Smooth muscle cell (in vitro differentiated cells): ENCODE measurements around the gene NOS3. TPM values are rescaled to one million over a fixed set of nuclear protein-coding genes. Genes with fewer than 3 reads are reported as not detected.

Source experiments
- DNase-seq: peaks from one replicate; lab custom pipeline; 2025; ENCODE audit not compliant: unreplicated experiment; lab: John Stamatoyannopoulos, UW
- H2AFZ ChIP-seq: fragments of 200-600 bp; sonication (generic); 2 replicates; pipeline ENCODE4 v1.6.0; 2016; ENCODE audit warnings: antibody characterized with exemption, low read depth, mild to moderate bottlenecking
- H3F3A ChIP-seq: fragments of 200-600 bp; sonication (generic); 2 replicates; pipeline ENCODE4 v1.6.0; 2017; ENCODE audit warnings: antibody characterized with exemption, low read depth
- H3K27ac ChIP-seq: fragments of 200-600 bp; sonication (generic); 2 replicates; pipeline ENCODE4 v1.5.1; 2016; ENCODE audit warnings: low read depth, mild to moderate bottlenecking
- H3K27me3 ChIP-seq: fragments of 200-600 bp; sonication (generic); 2 replicates; pipeline ENCODE4 v1.6.1; 2016; ENCODE audit warnings: low read depth, mild to moderate bottlenecking
- H3K36me3 ChIP-seq: fragments of 200-600 bp; sonication (generic); 2 replicates; pipeline ENCODE4 v1.5.1; 2016; ENCODE audit warnings: low read depth
- H3K4me1 ChIP-seq: fragments of 200-600 bp; sonication (generic); 2 replicates; pipeline ENCODE4 v1.5.1; 2016; ENCODE audit warnings: low read depth
- H3K4me2 ChIP-seq: fragments of 200-600 bp; sonication (generic); 2 replicates; pipeline ENCODE4 v1.6.0; 2016; ENCODE audit warnings: mild to moderate bottlenecking
- H3K4me3 ChIP-seq: fragments of 200-600 bp; sonication (generic); 2 replicates; pipeline ENCODE4 v1.5.1; 2016; ENCODE audit warnings: mild to moderate bottlenecking
- H3K79me2 ChIP-seq: fragments of 200-600 bp; sonication (generic); 2 replicates; pipeline ENCODE4 v1.6.0; 2016; ENCODE audit warnings: low read depth, mild to moderate bottlenecking
- H3K9ac ChIP-seq: fragments of 200-600 bp; sonication (generic); 2 replicates; pipeline ENCODE4 v1.6.0; 2016; ENCODE audit warnings: low read depth
- H3K9me3 ChIP-seq: fragments of 200-600 bp; sonication (generic); replicated peaks from 2 replicates; pipeline ENCODE4 v1.5.1; 2016; ENCODE audit warnings: low read depth
- H4K20me1 ChIP-seq: fragments of 200-600 bp; sonication (generic); 2 replicates; pipeline ENCODE4 v1.6.0; 2016; ENCODE audit warnings: low read depth
- WGBS: methylation state at CpG from one replicate; pipeline ENCODE4 v1.1.7; 2016; ENCODE audit warnings: low lambda C conversion rate; 5-methylcytosine and 5-hydroxymethylcytosine counted together
- polyA plus RNA-seq: library from polyadenylated mRNA; unstranded; fragments of >200 nt; fragmentation: Nextera tagmentation; extraction: Ambion mirVana; gene quantifications from 2 replicates; pipeline ENCODE4 v1.2.1, GENCODE V29; 2016
- total RNA-seq: library from RNA; depleted of rRNA; stranded (reverse); fragments of >200 nt; gene quantifications from 2 replicates; pipeline ENCODE4 v1.2.3, GENCODE V29; 2014
- TF ChIP-seq, protein P1 (sequence below): fragments of 200-600 bp; sonication (generic); IDR thresholded peaks from 2 replicates; pipeline ENCODE4 v1.5.1; 2017; ENCODE audit warnings: borderline replicate concordance, mild to moderate bottlenecking, antibody characterized with exemption; ENCODE audit not compliant: insufficient read depth, poor library complexity, severe bottlenecking

The NOS3 gene
- total and polyA plus RNA-seq, 2 experiments from 2014 or later = 3.4 to 11.7 TPM

DNA sequence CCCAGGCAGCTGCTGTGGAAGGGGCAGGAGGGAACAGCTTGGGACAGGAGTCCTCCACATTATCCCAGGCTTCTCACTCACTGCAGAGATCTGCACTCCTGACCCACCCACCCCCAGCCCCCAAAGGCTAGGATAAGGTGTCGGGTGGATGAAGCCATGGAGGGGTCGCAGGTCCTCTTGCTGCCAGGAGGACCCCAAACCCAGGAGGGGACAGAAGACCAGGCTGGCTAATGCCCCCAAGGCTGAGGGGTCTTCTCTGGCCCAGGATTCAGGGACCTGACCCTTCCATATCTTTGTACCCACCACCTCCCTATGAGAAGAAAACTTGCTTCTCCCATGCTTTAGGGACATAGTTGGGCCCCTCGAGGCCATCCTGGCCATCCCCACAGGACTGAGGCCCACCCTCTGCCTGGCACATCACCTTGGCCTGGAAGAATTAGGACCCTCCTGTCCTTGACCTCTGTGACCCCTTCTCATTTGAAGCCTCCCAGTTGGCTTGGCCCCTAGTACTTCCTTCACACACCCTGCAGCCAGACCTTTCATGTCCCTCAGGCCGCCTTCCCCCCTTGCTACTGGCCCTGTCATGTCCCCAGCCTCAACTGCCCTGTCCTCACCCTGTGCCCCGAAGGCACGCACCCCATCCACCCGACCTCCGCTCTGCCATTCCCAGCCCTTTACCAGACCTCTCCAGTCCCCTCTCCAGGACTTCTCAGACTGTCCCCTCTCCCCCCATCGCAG, 34.3 kb upstream of the NOS3 start:
- Histone ChIP-seq H3K9me3 (no peaks in the 10 kb centered on the region), H3K4me1 (peaks cover 14% of the 10 kb centered on the region), H2AFZ (no peak overlapping the region), H3K9ac (no peak overlapping the region), H3K36me3 (no peaks in the 10 kb centered on the region), H3F3A (peaks cover 5% of the 10 kb centered on the region), H3K4me3 (no peak overlapping the region), H3K27ac (no peak overlapping the region), H3K27me3 (no peaks in the 10 kb centered on the region), H3K4me2 (peak overlapping the region; percentile 85), H4K20me1 (no peaks in the 10 kb centered on the region), H3K79me2 (peaks cover 3% of the 10 kb centered on the region)
- WGBS = 97% methylated on average over 9 of the region's 9 CpGs
- TF ChIP-seq, protein P1, sequence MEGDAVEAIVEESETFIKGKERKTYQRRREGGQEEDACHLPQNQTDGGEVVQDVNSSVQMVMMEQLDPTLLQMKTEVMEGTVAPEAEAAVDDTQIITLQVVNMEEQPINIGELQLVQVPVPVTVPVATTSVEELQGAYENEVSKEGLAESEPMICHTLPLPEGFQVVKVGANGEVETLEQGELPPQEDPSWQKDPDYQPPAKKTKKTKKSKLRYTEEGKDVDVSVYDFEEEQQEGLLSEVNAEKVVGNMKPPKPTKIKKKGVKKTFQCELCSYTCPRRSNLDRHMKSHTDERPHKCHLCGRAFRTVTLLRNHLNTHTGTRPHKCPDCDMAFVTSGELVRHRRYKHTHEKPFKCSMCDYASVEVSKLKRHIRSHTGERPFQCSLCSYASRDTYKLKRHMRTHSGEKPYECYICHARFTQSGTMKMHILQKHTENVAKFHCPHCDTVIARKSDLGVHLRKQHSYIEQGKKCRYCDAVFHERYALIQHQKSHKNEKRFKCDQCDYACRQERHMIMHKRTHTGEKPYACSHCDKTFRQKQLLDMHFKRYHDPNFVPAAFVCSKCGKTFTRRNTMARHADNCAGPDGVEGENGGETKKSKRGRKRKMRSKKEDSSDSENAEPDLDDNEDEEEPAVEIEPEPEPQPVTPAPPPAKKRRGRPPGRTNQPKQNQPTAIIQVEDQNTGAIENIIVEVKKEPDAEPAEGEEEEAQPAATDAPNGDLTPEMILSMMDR = no peak
- DNase-seq = no peak

GRCh38 chr7:150957133-150958020, 33.4 kb upstream of the NOS3 start:
- Histone ChIP-seq H3K36me3 (no peaks in the 10 kb centered on the region), H3K27me3 (no peaks in the 10 kb centered on the region), H3K27ac (no peak overlapping the region), H3K79me2 (peaks cover 3% of the 10 kb centered on the region), H2AFZ (no peak overlapping the region), H3K4me1 (peaks cover 14% of the 10 kb centered on the region), H3F3A (peaks cover 5% of the 10 kb centered on the region), H3K9ac (no peak overlapping the region), H3K9me3 (no peaks in the 10 kb centered on the region), H4K20me1 (no peaks in the 10 kb centered on the region), H3K4me3 (no peak overlapping the region), H3K4me2 (no peak overlapping the region)
- 96% methylated on average over 26 of the region's 26 CpGs for WGBS
- TF ChIP-seq, protein P1 = no peak
- no peak for DNase-seq

GRCh38 chr7:150958062-150958552, 32.7 kb upstream of the NOS3 start:
- H3K9ac ChIP-seq = no peak overlapping the region
- no peak overlapping the region for H3K27ac ChIP-seq
- no peaks in the 10 kb centered on the region for H4K20me1 ChIP-seq
- H2AFZ ChIP-seq = no peak overlapping the region
- H3K4me3 ChIP-seq = no peak overlapping the region
- peaks cover 14% of the 10 kb centered on the region for H3K4me1 ChIP-seq
- no peaks in the 10 kb centered on the region for H3K36me3 ChIP-seq
- H3F3A ChIP-seq = peaks cover 5% of the 10 kb centered on the region
- DNase-seq = no peak
- no peaks in the 10 kb centered on the region for H3K27me3 ChIP-seq
- peaks cover 3% of the 10 kb centered on the region for H3K79me2 ChIP-seq
- H3K9me3 ChIP-seq = no peaks in the 10 kb centered on the region
- H3K4me2 ChIP-seq = no peak overlapping the region
- TF ChIP-seq, protein P1 = no peak
- 91% methylated on average over 29 of the region's 74 CpGs for WGBS
